Stimulated activated CD4-positive, alpha-beta T cell treated with anti-CD3 and anti-CD28 coated beads, Interleukin-1b, Interleukin-23, amount 100 ng/mL, for 24 hours (primary cell): ENCODE data around the gene ZNF770.
"Not testable (repeated sequence)": the region's sequence is repeated elsewhere in the genome, so short reads cannot be mapped to it uniquely, and the experiment has no call there.

ENCODE experiments used
- DNase-seq, 4 experiments: peaks; one replicate each; pipeline ENCODE4 v3.0.0-alpha.2; 2020; ENCODE audit warnings: low read depth in 4 of 4, low spot score in 1 of 4

Gene ZNF770

GRCh38 chr15:34984889-34985630 is 3.0 kb downstream of the ZNF770 start:
- no peak for DNase-seq

GRCh38 chr15:34976743-34977142 is 11.3 kb downstream of the ZNF770 start:
- no peak for DNase-seq

- DNase-seq = no peak
Measured at GRCh38 chr15:34976073-34976472, 12.0 kb downstream of the ZNF770 start.

GRCh38 chr15:34973512-34973911 is 14.6 kb downstream of the ZNF770 start:
- DNase-seq = no peak

- DNase-seq = not testable (repeated sequence)
Measured at GRCh38 chr15:34970098-34970643, 17.9 kb downstream of the ZNF770 start.

GRCh38 chr15:34969340-34970097 is 18.6 kb downstream of the ZNF770 start, which contains the start of gene AQR:
Gene AQR (minus strand): TSS chr15:34969742. CDS start chr15:34969613, 129 bp downstream.
- peak; percentile 74 to 87 (median 80) for DNase-seq

- no peak for DNase-seq
Measured at GRCh38 chr15:34964277-34964676, 23.8 kb downstream of the ZNF770 start.

GRCh38 chr15:34953851-34954250 is 34.2 kb downstream of the ZNF770 start:
- no peak for DNase-seq

- DNase-seq = no peak
Measured at GRCh38 chr15:34952481-34952880, 35.6 kb downstream of the ZNF770 start.

- DNase-seq = no peak
Measured at GRCh38 chr15:34951993-34952392, 36.1 kb downstream of the ZNF770 start.

- no peak for DNase-seq
Measured at GRCh38 chr15:34944936-34945335, 43.2 kb downstream of the ZNF770 start.

GRCh38 chr15:34943711-34944110 is 44.4 kb downstream of the ZNF770 start:
- no peak for DNase-seq

- not testable (repeated sequence) for DNase-seq
Measured at GRCh38 chr15:34943264-34943663, 44.8 kb downstream of the ZNF770 start.

GRCh38 chr15:34942363-34942762 is 45.7 kb downstream of the ZNF770 start:
- DNase-seq = no peak

- no peak for DNase-seq
Measured at GRCh38 chr15:34941831-34942230, 46.3 kb downstream of the ZNF770 start.

GRCh38 chr15:34941185-34941698 is 46.8 kb downstream of the ZNF770 start:
- DNase-seq = no peak

- DNase-seq = no peak
Measured at GRCh38 chr15:34933432-34933975, 54.6 kb downstream of the ZNF770 start.

GRCh38 chr15:34928349-34928748 is 59.7 kb downstream of the ZNF770 start:
- DNase-seq = not testable (repeated sequence)
